Activated naive CD4-positive, alpha-beta T cell treated with anti-CD3 and anti-CD28 coated beads, Interleukin-2, amount 50 U/mL, for 24 hours (primary cell): ENCODE data around the gene STPG4.
"Not testable (repeated sequence)": the region's sequence is repeated elsewhere in the genome, so short reads cannot be mapped to it uniquely, and the experiment has no call there.

Experiments
- H3K27ac Mint-ChIP-seq: one replicate; pipeline ENCODE4 v1.8.0; 2021; ENCODE audit warnings: mild to moderate bottlenecking, mixed read lengths
- H3K27me3 Mint-ChIP-seq: one replicate; pipeline ENCODE4 v1.8.0; 2021; ENCODE audit warnings: mixed read lengths
- H3K36me3 Mint-ChIP-seq: one replicate; pipeline ENCODE4 v1.8.0; 2021; ENCODE audit warnings: mixed read lengths
- H3K4me1 Mint-ChIP-seq: one replicate; pipeline ENCODE4 v1.8.0; 2021; ENCODE audit warnings: mixed read lengths
- H3K4me3 Mint-ChIP-seq: one replicate; pipeline ENCODE4 v1.8.0; 2021; ENCODE audit warnings: mild to moderate bottlenecking, mixed read lengths
- H3K9me3 Mint-ChIP-seq: one replicate; pipeline ENCODE4 v1.8.0; 2021; ENCODE audit warnings: mixed read lengths

Gene STPG4

DNA sequence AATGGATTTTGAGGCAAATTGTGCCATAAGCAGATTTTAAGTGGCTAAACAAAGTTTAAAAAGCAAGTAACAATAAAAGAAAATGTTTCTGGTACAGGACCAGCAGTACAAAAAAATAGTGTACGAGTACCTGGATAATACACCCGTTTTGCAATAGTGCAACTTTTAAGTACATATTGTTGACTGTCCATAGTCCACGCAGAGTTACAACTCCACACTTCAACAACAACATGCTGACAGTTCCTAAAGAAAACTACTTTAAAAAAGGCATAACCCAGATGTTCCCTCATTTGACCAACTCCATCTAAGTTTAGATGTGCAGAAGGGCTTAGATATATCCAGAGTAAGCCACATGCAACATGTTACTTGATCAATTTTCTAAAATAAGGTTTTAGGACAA lies 5.1 kb upstream of the STPG4 start:
- peaks cover 25% of the 10 kb centered on the region for H3K36me3 Mint-ChIP-seq
- no peaks in the 10 kb centered on the region for H3K9me3 Mint-ChIP-seq
- H3K27me3 Mint-ChIP-seq = no peaks in the 10 kb centered on the region
- H3K27ac Mint-ChIP-seq = no peak overlapping the region
- no peak overlapping the region for H3K4me3 Mint-ChIP-seq
- peaks cover 22% of the 10 kb centered on the region for H3K4me1 Mint-ChIP-seq

- no peaks in the 10 kb centered on the region for H3K9me3 Mint-ChIP-seq
- no peak overlapping the region for H3K27ac Mint-ChIP-seq
- H3K36me3 Mint-ChIP-seq = peaks cover 22% of the 10 kb centered on the region
- H3K4me1 Mint-ChIP-seq = peaks cover 16% of the 10 kb centered on the region
- no peaks in the 10 kb centered on the region for H3K27me3 Mint-ChIP-seq
- H3K4me3 Mint-ChIP-seq = no peak overlapping the region
Measured at GRCh38 chr2:47159627-47160026, 4.5 kb upstream of the STPG4 start.

GRCh38 chr2:47158576-47158975 lies 3.5 kb upstream of the STPG4 start:
- Mint-ChIP-seq H3K9me3 (no peaks in the 10 kb centered on the region), H3K4me1 (peaks cover 12% of the 10 kb centered on the region), H3K27ac (no peak overlapping the region), H3K27me3 (no peaks in the 10 kb centered on the region), H3K4me3 (no peak overlapping the region), H3K36me3 (peaks cover 22% of the 10 kb centered on the region)

DNA sequence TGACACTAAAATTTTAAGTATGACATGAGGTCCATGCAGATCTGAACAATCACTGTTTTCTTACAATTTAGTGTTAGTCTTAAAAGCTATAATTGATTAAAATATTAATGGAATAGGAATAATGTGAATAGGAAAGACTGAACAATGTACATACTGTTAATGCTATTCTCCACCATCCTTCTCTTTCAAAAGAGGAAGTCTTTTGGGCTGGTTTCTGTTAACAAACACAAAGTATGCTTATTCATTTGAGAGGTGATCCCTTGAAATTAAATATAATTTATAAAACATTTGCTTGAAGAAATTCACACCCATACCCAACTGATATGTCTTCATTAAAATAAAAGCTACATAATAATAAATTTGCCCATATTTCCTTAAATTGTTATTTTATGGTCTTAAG lies 2.3 kb downstream of the STPG4 start:
- Mint-ChIP-seq H3K9me3 (no peaks in the 10 kb centered on the region), H3K4me3 (no peak overlapping the region), H3K27me3 (no peaks in the 10 kb centered on the region), H3K36me3 (peaks cover 14% of the 10 kb centered on the region), H3K27ac (no peak overlapping the region), H3K4me1 (peaks cover 3% of the 10 kb centered on the region)

- Mint-ChIP-seq H3K4me3 (no peak overlapping the region), H3K27ac (no peak overlapping the region), H3K9me3 (no peaks in the 10 kb centered on the region), H3K27me3 (no peaks in the 10 kb centered on the region), H3K36me3 (peaks cover 14% of the 10 kb centered on the region), H3K4me1 (no peaks in the 10 kb centered on the region)
Measured at GRCh38 chr2:47150175-47150574, 4.9 kb downstream of the STPG4 start.

DNA sequence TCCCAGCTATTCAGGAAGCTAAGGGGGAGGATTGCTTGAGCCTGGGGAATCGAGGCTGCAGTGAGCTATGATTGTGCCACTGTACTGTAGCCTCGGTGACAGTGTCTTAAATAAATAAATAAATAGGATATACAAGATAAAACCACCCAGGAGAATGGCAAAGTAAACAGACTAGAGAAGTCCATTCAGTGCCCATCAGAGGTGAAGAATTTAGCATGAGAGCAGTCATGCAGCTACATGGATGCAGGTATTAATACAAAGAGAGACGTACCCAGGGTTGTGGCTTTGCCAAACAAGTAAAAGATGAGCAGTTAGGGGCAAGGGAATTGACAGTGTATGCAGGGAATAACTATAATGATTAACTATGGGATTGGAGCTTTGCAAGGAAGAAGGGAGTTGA lies 8.1 kb downstream of the STPG4 start:
- H3K27ac Mint-ChIP-seq = no peak overlapping the region
- no peaks in the 10 kb centered on the region for H3K9me3 Mint-ChIP-seq
- H3K4me1 Mint-ChIP-seq = no peaks in the 10 kb centered on the region
- no peak overlapping the region for H3K4me3 Mint-ChIP-seq
- no peaks in the 10 kb centered on the region for H3K27me3 Mint-ChIP-seq
- peaks cover 13% of the 10 kb centered on the region for H3K36me3 Mint-ChIP-seq

DNA sequence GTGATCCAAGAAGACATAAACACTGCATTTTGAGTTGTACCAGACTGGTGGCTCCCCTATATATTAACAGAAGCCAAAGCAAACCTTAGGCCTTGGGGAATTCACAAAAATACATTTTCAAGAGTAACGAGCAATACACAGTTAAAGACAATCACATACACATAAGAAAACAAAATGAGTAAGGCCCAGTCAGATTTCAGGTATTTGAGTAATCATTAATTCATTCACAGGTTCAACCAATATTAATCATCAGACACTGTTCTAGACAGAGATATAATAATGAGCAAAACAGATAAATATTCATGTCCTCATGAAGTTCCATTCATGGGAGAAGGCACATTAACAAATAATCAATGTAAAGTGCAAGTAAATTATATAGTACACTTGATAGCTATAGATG lies 9.6 kb downstream of the STPG4 start:
- H3K4me3 Mint-ChIP-seq = no peak overlapping the region

DNA sequence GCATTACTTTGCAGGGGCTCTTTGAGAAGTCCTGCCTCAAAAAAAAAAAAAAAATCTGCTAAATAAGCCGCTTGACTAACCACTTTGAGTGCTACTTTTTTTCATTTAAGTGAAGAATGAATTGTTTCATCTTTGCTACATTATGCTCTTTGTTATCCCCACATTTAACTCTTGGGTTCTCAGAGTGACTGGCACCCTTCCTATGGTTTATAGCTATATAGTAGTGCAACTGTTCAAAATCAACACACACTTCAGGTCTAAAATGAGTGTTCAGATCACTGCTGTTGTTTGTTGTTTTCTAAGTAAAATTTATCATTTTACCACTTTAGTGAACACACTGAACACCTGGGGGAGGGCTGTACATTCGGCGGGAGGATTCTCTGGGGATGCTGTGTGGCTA lies 13.6 kb downstream of the STPG4 start:
- Mint-ChIP-seq H3K4me3 (no peak overlapping the region), H3K36me3 (peaks cover 18% of the 10 kb centered on the region), H3K4me1 (no peaks in the 10 kb centered on the region), H3K27ac (no peak overlapping the region), H3K27me3 (no peaks in the 10 kb centered on the region), H3K9me3 (peaks cover 13% of the 10 kb centered on the region)

More for the DNA sequence above, 9.6 kb downstream of the STPG4 start:
- no peaks in the 10 kb centered on the region for H3K4me1 Mint-ChIP-seq
- no peaks in the 10 kb centered on the region for H3K27me3 Mint-ChIP-seq
- H3K36me3 Mint-ChIP-seq = peaks cover 18% of the 10 kb centered on the region
- H3K27ac Mint-ChIP-seq = no peak overlapping the region
- H3K9me3 Mint-ChIP-seq = peaks cover 2% of the 10 kb centered on the region

GRCh38 chr2:47134386-47135090 lies 20.6 kb downstream of the STPG4 start:
- no peak overlapping the region for H3K27ac Mint-ChIP-seq
- no peaks in the 10 kb centered on the region for H3K4me1 Mint-ChIP-seq
- H3K4me3 Mint-ChIP-seq = no peak overlapping the region
- H3K27me3 Mint-ChIP-seq = no peaks in the 10 kb centered on the region
- peaks cover 13% of the 10 kb centered on the region for H3K9me3 Mint-ChIP-seq
- peaks cover 12% of the 10 kb centered on the region for H3K36me3 Mint-ChIP-seq

- H3K4me1 Mint-ChIP-seq = no peaks in the 10 kb centered on the region
- H3K36me3 Mint-ChIP-seq = peaks cover 9% of the 10 kb centered on the region
- no peak overlapping the region for H3K4me3 Mint-ChIP-seq
- H3K27ac Mint-ChIP-seq = no peak overlapping the region
- H3K9me3 Mint-ChIP-seq = peaks cover 12% of the 10 kb centered on the region
- H3K27me3 Mint-ChIP-seq = no peaks in the 10 kb centered on the region
Measured at GRCh38 chr2:47133046-47133445, 22.1 kb downstream of the STPG4 start.

DNA sequence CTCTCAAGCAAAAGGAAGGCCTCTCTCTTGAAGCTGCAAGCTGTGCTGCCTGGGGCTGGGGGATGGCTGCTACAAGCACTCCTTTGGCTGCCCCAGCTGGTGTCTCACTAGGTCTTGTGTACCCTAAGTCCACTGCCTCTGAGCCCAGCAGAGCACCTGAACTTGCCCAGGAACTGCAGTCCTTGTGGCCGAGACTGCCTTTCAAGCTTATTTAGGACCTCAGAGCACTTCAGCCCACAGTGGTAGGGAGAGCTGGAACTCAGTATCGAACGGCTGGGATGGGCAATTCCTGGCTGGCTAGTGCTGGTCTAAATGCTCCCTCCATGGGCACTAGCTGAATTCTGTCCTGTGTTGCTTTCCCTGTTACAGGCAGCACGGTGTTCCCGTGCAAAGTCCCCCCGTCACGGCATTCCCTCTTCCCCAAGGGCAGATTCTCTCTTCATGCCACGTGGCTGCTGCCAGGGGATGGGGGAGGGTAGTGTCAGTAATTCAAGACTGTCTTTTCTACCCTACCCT lies 25.9 kb downstream of the STPG4 start:
- H3K36me3 Mint-ChIP-seq = no peaks in the 10 kb centered on the region
- peaks cover 1% of the 10 kb centered on the region for H3K27me3 Mint-ChIP-seq
- no peak overlapping the region for H3K4me3 Mint-ChIP-seq
- H3K27ac Mint-ChIP-seq = no peak overlapping the region
- no peaks in the 10 kb centered on the region for H3K4me1 Mint-ChIP-seq
- no peaks in the 10 kb centered on the region for H3K9me3 Mint-ChIP-seq

- Mint-ChIP-seq H3K4me1 (no peaks in the 10 kb centered on the region), H3K27me3 (peaks cover 1% of the 10 kb centered on the region), H3K27ac (no peak overlapping the region), H3K4me3 (no peak overlapping the region), H3K9me3 (no peaks in the 10 kb centered on the region), H3K36me3 (no peaks in the 10 kb centered on the region)
Measured at GRCh38 chr2:47128705-47129104, 26.4 kb downstream of the STPG4 start.

DNA sequence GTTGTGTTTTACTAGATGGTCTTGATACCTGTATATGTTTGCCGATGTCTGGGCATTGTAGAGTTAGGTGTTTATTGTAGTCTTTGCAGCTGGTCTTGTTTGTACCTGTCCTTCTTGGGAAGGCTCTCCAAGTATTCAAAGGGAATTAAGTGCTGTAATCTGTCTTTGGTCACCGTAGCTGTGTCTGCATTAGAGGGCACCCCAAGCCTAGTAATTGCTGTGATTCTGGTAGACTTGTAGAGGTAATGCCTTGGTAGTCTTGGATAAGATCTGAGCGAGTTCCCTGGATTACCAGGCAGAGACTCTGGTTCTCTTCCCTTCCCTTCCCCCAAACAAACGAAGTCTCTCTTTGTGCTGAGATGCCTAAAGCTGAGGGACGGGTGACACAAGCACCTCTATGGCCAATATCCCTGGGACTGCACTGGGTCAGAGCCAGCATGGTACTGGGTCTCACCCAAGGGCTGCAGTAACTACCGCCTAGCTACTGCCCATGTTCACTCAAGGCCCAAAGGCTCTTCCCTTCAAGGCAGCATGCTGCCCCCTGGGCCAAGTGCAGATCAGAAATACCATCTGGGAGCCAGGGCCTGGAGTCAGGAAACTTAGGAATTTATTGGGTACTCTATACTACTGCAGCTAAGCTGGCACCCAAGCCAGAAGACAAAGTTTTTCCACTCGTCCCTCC lies 27.1 kb downstream of the STPG4 start:
- Mint-ChIP-seq H3K9me3 (no peaks in the 10 kb centered on the region), H3K36me3 (no peaks in the 10 kb centered on the region), H3K4me3 (no peak overlapping the region)

DNA sequence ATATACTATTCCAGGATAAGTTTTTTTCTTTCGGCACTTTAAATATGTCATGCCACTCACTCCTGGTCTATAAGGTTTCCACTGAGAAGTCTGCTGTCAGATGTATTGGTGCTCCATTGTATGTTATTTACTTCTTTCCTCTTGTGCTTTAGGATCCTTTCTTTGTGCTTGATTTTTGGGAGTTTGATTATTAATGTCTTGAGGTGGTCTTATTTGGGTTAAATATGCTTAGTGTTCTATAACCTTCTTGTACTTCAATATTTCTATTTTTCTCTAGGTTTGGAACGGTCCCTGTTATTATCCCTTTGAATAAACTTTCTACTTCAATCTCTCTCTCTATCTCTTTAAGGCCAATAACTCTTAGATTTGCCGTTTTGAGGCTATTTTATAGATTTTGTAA lies 28.3 kb downstream of the STPG4 start:
- Mint-ChIP-seq H3K27ac (no peak overlapping the region), H3K27me3 (peaks cover 1% of the 10 kb centered on the region), H3K9me3 (no peaks in the 10 kb centered on the region)

More for the DNA sequence above, 27.1 kb downstream of the STPG4 start:
- no peak overlapping the region for H3K27ac Mint-ChIP-seq
- H3K27me3 Mint-ChIP-seq = peaks cover 1% of the 10 kb centered on the region
- H3K4me1 Mint-ChIP-seq = no peaks in the 10 kb centered on the region

GRCh38 chr2:47124740-47125139 lies 30.4 kb downstream of the STPG4 start:
- H3K4me1 Mint-ChIP-seq, H3K9me3 Mint-ChIP-seq, H3K27me3 Mint-ChIP-seq, H3K4me3 Mint-ChIP-seq, H3K36me3 Mint-ChIP-seq, H3K27ac Mint-ChIP-seq: not testable (repeated sequence)

More for the DNA sequence above, 28.3 kb downstream of the STPG4 start:
- Mint-ChIP-seq H3K36me3 (no peaks in the 10 kb centered on the region), H3K4me3 (no peak overlapping the region), H3K4me1 (no peaks in the 10 kb centered on the region)

DNA sequence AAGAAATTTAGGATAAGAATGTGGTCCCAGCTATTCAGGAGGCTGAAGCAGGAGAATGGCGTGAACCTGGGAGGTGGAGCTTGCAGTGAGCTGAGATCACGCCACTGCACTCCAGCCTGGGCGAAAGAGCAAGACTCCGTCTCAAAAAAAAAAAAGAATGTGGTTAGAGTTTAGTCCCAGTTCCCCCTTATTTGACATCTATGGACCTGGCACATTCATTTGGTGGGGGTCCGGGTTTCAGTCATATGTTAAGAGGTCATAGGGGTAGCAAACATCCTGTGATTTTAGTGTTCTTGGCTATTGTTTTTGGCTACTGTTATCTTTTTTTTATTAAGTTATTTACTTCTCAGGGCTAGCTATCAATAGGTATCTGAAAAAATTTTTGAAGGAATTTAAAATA lies 34.7 kb downstream of the STPG4 start:
- not testable (repeated sequence) for H3K4me1 Mint-ChIP-seq, H3K9me3 Mint-ChIP-seq, H3K27me3 Mint-ChIP-seq, H3K27ac Mint-ChIP-seq, H3K36me3 Mint-ChIP-seq, H3K4me3 Mint-ChIP-seq
